Loucy (cell line): ENCODE results near the gene DPYSL4.

ENCODE experiments used
- H2AFZ ChIP-seq: fragments of 200-600 bp; sonication (generic); 2 replicates; pipeline ENCODE4 v1.6.0; 2016; ENCODE audit warnings: antibody characterized with exemption, mild to moderate bottlenecking, low read length, moderate library complexity
- H3F3A ChIP-seq: fragments of 200-600 bp; 2 replicates; pipeline ENCODE4 v1.6.0; 2016; ENCODE audit warnings: antibody characterized with exemption, low read depth, mild to moderate bottlenecking
- H3K27me3 ChIP-seq: fragments of 200-600 bp; sonication (generic); 2 replicates; pipeline ENCODE4 v1.6.1; 2014; ENCODE audit warnings: low read length, mild to moderate bottlenecking; ENCODE audit not compliant: insufficient read depth, poor library complexity, severe bottlenecking
- H3K36me3 ChIP-seq: fragments of 200-600 bp; sonication (generic); 2 replicates; pipeline ENCODE4 v1.6.1; 2016; ENCODE audit warnings: low read length; ENCODE audit not compliant: insufficient read depth
- H3K4me1 ChIP-seq: fragments of 200-600 bp; sonication (generic); 2 replicates; pipeline ENCODE4 v1.5.1; 2014; ENCODE audit warnings: low read length, mild to moderate bottlenecking; ENCODE audit not compliant: insufficient read depth, poor library complexity, severe bottlenecking
- H3K4me2 ChIP-seq: fragments of 200-600 bp; sonication (generic); 2 replicates; pipeline ENCODE4 v1.6.0; 2014; ENCODE audit warnings: antibody characterized with exemption, low read length, low read depth, mild to moderate bottlenecking; ENCODE audit not compliant: poor library complexity, severe bottlenecking
- H3K4me3 ChIP-seq: fragments of 200-600 bp; sonication (generic); 2 replicates; pipeline ENCODE4 v1.5.1; 2014; ENCODE audit warnings: low read length, mild to moderate bottlenecking, mixed read lengths; ENCODE audit not compliant: poor library complexity, severe bottlenecking
- H3K79me2 ChIP-seq: fragments of 200-600 bp; sonication (generic); 2 replicates; pipeline ENCODE4 v1.6.1; 2014; ENCODE audit warnings: low read length; ENCODE audit not compliant: insufficient read depth
- H3K9ac ChIP-seq: fragments of 200-600 bp; sonication (generic); 2 replicates; pipeline ENCODE4 v1.6.0; 2014; ENCODE audit warnings: mild to moderate bottlenecking, low read depth, low read length, moderate library complexity; ENCODE audit not compliant: poor library complexity, severe bottlenecking
- H3K9me2 ChIP-seq: fragments of 200-600 bp; sonication (generic); replicated peaks from 2 replicates; pipeline ENCODE4 v1.6.1; 2016; ENCODE audit warnings: low read depth, low read length, mixed read lengths
- H3K9me3 ChIP-seq: fragments of 200-600 bp; sonication (generic); 2 replicates; pipeline ENCODE4 v1.6.1; 2014; ENCODE audit warnings: mild to moderate bottlenecking, antibody characterized with exemption, low read length, low read depth; ENCODE audit not compliant: insufficient read depth
- H4K20me1 ChIP-seq: fragments of 200-600 bp; sonication (generic); 2 replicates; pipeline ENCODE4 v1.6.0; 2014; ENCODE audit warnings: antibody characterized with exemption, low read length, mild to moderate bottlenecking; ENCODE audit not compliant: insufficient read depth, poor library complexity, severe bottlenecking
- EZH2phosphoT487 ChIP-seq: fragments of 200-600 bp; IDR thresholded peaks from 2 replicates; pipeline ENCODE4 v1.6.1; 2018; ENCODE audit warnings: antibody characterized with exemption, mild to moderate bottlenecking, moderate library complexity, borderline replicate concordance
- TF ChIP-seq, protein P1 (sequence below): fragments of 200-600 bp; sonication (generic); conservative IDR thresholded peaks from 2 replicates; pipeline ENCODE4 v1.5.1; 2014; ENCODE audit warnings: mild to moderate bottlenecking, antibody characterized with exemption, low read length

Gene DPYSL4

DNA sequence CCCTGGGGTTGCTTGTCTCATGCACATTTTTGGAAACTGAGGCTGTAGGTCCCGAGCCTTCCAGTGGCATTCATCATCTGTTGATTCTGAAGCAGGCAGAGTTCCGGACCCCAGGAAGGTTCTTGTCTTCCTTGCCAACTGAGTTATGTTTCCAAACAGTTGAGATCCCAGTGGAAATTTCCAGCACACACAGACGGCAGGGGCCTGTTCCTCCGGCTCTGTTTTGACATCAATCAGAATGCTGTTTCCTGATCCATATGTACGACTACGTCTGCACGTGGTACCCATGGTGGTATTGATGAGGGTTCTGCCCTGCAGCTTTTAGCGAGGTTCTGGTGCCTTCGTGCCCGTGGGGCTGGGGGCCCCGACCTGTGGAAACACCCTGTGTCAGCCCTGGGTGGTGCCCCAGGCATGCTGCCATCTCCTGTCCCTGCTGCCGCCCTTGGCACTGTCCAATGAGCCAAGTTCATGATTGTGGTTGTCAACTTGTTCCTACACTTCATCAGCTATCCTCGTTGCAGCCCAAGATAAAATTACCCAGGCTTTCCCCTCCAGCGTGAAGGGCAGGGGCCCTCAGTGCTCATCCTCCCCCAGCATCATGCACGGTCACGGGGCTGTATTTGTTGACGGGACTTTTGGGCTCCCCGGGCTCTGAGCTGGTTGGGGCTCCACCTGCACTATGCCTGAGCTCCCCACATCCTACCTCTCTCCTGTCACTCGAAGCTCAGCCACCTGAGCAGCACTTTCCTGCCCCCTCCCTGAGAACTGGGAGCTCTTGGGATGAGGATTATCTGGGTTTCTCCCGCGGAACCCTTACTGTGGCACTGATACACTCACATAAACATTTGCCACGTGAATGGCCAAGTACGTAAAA, 7.8 kb upstream of the DPYSL4 start:
- no peak for TF ChIP-seq EZH2phosphoT487
- TF ChIP-seq, protein P1, sequence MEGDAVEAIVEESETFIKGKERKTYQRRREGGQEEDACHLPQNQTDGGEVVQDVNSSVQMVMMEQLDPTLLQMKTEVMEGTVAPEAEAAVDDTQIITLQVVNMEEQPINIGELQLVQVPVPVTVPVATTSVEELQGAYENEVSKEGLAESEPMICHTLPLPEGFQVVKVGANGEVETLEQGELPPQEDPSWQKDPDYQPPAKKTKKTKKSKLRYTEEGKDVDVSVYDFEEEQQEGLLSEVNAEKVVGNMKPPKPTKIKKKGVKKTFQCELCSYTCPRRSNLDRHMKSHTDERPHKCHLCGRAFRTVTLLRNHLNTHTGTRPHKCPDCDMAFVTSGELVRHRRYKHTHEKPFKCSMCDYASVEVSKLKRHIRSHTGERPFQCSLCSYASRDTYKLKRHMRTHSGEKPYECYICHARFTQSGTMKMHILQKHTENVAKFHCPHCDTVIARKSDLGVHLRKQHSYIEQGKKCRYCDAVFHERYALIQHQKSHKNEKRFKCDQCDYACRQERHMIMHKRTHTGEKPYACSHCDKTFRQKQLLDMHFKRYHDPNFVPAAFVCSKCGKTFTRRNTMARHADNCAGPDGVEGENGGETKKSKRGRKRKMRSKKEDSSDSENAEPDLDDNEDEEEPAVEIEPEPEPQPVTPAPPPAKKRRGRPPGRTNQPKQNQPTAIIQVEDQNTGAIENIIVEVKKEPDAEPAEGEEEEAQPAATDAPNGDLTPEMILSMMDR: no peak
- H3K9me3 ChIP-seq: peaks cover 2% of the 10 kb centered on the region; the same call in 1 of the 2 replicates

DNA sequence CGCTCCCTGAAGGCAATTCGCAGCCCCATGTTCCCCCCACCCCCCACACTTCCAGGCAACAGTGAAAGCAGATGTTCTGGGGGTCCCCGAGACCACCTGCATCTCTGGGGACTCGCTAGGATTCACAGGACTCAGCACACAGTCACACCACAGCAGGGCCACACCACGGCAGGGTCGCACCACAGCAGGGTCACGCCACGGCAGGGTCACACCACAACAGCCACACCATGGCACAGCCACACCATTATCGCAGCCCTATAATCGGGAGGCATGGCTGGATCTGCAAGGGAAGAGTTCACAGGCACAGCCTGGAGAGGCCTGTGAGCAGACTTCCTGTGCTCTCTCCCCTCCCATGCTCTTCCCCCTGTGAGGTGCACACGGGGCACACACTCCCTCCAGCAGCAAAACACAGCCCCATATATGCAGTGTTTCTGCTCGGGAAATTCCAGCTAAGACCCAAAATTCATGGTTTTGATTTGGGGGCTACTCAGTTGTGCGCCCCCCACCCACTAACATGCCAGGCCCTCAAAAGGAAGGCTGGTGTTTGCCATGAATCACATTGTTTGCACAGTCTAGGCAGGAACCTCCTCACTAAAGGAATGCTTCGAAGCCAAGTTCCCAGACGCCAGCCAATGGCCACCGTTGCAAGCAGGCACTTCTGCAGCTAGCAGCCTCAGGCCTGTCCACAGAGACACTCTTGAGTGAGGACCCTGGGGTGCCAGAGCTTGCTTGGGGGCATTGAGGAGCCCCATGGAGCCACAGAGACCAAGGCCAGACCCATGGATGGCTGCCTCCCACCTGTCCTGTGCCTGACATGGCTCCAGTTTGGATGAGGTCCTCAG, 7.0 kb upstream of the DPYSL4 start:
- H3K9ac ChIP-seq: no peak overlapping the region
- H3F3A ChIP-seq: no peaks in the 10 kb centered on the region
- H3K9me2 ChIP-seq: no peaks in the 10 kb centered on the region
- no peaks in the 10 kb centered on the region for H3K4me1 ChIP-seq
- no peaks in the 10 kb centered on the region for H3K27me3 ChIP-seq
- no peak overlapping the region for H2AFZ ChIP-seq
- no peak overlapping the region for H3K4me2 ChIP-seq
- TF ChIP-seq EZH2phosphoT487: no peak
- TF ChIP-seq, protein P1: no peak
- H3K36me3 ChIP-seq: no peaks in the 10 kb centered on the region
- H3K79me2 ChIP-seq: no peaks in the 10 kb centered on the region
- H3K4me3 ChIP-seq: no peak overlapping the region
- peaks cover 2% of the 10 kb centered on the region; the same call in 1 of the 2 replicates for H3K9me3 ChIP-seq
- no peaks in the 10 kb centered on the region for H4K20me1 ChIP-seq

More for the DNA sequence above, 7.8 kb upstream of the DPYSL4 start:
- no peak overlapping the region for H3K4me3 ChIP-seq
- H3K9ac ChIP-seq: no peak overlapping the region
- no peaks in the 10 kb centered on the region for H3K36me3 ChIP-seq
- no peak overlapping the region for H2AFZ ChIP-seq
- H3K79me2 ChIP-seq: no peaks in the 10 kb centered on the region
- H3K9me2 ChIP-seq: no peaks in the 10 kb centered on the region
- H3K27me3 ChIP-seq: no peaks in the 10 kb centered on the region
- H4K20me1 ChIP-seq: no peaks in the 10 kb centered on the region
- H3K4me2 ChIP-seq: no peak overlapping the region
- H3F3A ChIP-seq: no peaks in the 10 kb centered on the region
- H3K4me1 ChIP-seq: no peaks in the 10 kb centered on the region

DNA sequence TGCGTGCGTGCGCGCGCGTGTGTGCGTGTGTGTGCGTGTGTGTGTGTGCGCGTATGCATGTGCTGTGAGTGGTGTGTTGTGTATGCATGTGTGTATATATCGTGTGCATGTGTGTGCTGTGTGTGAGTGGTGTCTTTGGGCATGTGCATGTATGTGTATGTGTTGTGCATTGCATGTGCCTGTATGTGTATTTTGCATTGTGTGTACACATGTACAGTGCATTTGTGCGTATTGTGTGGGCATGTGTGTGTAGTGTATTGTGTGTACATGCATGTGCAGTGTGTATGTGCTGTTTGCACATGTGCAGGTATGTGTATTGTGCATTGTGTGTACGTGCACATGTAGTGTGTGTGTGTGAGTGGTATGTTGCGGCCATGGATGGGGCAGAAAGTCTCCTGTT, 6.0 kb upstream of the DPYSL4 start:
- Histone ChIP-seq H4K20me1 (no peaks in the 10 kb centered on the region), H3K9me2 (no peaks in the 10 kb centered on the region), H3F3A (no peaks in the 10 kb centered on the region), H2AFZ (no peak overlapping the region), H3K4me2 (no peak overlapping the region), H3K36me3 (no peaks in the 10 kb centered on the region), H3K4me1 (no peaks in the 10 kb centered on the region), H3K9me3 (peaks cover 2% of the 10 kb centered on the region; the same call in 1 of the 2 replicates), H3K27me3 (no peaks in the 10 kb centered on the region), H3K4me3 (no peak overlapping the region), H3K79me2 (no peaks in the 10 kb centered on the region), H3K9ac (no peak overlapping the region)
- TF ChIP-seq, protein P1: no peak
- TF ChIP-seq EZH2phosphoT487: no peak
